ENCODE results near the gene PISD. TPM values are rescaled to one million over a fixed set of nuclear protein-coding genes. Genes with fewer than 3 reads are reported as not detected.
A peak's percentile ranks its signal among the peaks of the same experiment; 100 is the strongest.

The PISD gene
- total and polyA plus RNA-seq, 8 donors = 10.3 to 99.8 (median 24.7) TPM

DNA sequence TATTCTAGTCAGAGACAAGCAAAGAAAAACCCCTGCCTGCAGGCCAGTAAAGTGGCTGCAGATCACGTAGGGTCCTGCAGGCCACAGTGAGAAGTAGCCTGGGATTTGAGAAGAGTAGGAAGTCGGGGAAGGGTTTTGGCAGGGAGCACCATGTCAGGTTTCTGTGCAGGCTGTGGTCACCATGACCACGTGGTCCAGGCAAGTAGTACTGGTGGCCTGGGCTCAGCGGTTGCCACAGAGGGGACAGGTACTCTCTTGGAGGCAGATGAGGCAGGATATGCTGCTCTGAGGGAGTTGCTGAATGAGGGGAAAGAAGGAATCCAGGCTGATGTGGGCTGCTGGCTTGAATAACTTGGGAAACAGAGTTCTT lies 46.5 kb downstream of the PISD start:
- intact Hi-C loops (cut with DNase I; ENCODE audit: low total_unique reads) = no loop called here
- Histone ChIP-seq H3K9me3 (no peaks in the 10 kb centered on the region), H3K27me3 (no peaks in the 10 kb centered on the region), H3K4me3 (no peak overlapping the region), H3K27ac (no peak overlapping the region), H3K36me3 (peaks cover 26 to 72% (median 55%) of the 10 kb centered on the region in 4 donors), H3K4me1 (peaks cover 5 to 29% (median 19%) of the 10 kb centered on the region in 4 donors)
- 61 to 80% (median 72%) methylated on average over 4 of the region's 4 CpGs for WGBS, 5 donors
- DNase-seq = no peak
- no peak for TF ChIP-seq EP300 (IDR thresholded peaks at IDR 0.05)
- TF ChIP-seq, protein P1, sequence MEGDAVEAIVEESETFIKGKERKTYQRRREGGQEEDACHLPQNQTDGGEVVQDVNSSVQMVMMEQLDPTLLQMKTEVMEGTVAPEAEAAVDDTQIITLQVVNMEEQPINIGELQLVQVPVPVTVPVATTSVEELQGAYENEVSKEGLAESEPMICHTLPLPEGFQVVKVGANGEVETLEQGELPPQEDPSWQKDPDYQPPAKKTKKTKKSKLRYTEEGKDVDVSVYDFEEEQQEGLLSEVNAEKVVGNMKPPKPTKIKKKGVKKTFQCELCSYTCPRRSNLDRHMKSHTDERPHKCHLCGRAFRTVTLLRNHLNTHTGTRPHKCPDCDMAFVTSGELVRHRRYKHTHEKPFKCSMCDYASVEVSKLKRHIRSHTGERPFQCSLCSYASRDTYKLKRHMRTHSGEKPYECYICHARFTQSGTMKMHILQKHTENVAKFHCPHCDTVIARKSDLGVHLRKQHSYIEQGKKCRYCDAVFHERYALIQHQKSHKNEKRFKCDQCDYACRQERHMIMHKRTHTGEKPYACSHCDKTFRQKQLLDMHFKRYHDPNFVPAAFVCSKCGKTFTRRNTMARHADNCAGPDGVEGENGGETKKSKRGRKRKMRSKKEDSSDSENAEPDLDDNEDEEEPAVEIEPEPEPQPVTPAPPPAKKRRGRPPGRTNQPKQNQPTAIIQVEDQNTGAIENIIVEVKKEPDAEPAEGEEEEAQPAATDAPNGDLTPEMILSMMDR (IDR thresholded peaks at IDR 0.05) = no peak
- TF ChIP-seq POLR2A (IDR thresholded peaks at IDR 0.05) = no peak
- no peak for TF ChIP-seq POLR2AphosphoS5 (IDR thresholded peaks at IDR 0.05)

GRCh38 chr22:31614781-31615490 lies 47.1 kb downstream of the PISD start:
- no peak for DNase-seq
- H3K4me3 ChIP-seq = no peak overlapping the region
- H3K4me1 ChIP-seq = peaks cover 5 to 34% (median 19%) of the 10 kb centered on the region in 4 donors
- no peak overlapping the region for H3K27ac ChIP-seq
- TF ChIP-seq POLR2A (IDR thresholded peaks at IDR 0.05) (no peak), POLR2AphosphoS5 (IDR thresholded peaks at IDR 0.05) (no peak), EP300 (IDR thresholded peaks at IDR 0.05) (no peak)
- TF ChIP-seq, protein P1 (IDR thresholded peaks at IDR 0.05) = no peak
- no peaks in the 10 kb centered on the region for H3K9me3 ChIP-seq
- WGBS, 5 donors = 75 to 87% (median 86%) methylated on average over 6 to 18 of the region's 18 CpGs
- H3K27me3 ChIP-seq = no peaks in the 10 kb centered on the region
- intact Hi-C loops (cut with DNase I; ENCODE audit: low total_unique reads) = no loop called here
- peaks cover 21 to 71% (median 51%) of the 10 kb centered on the region in 4 donors for H3K36me3 ChIP-seq

GRCh38 chr22:31613904-31614296 lies 48.1 kb downstream of the PISD start:
- Histone ChIP-seq H3K27ac (no peak overlapping the region), H3K36me3 (peaks cover 10 to 71% (median 50%) of the 10 kb centered on the region in 4 donors), H3K27me3 (no peaks in the 10 kb centered on the region), H3K4me1 (peaks cover 5 to 36% (median 19%) of the 10 kb centered on the region in 4 donors), H3K4me3 (no peak overlapping the region), H3K9me3 (no peaks in the 10 kb centered on the region)
- no peak for DNase-seq
- no peak for TF ChIP-seq EP300 (IDR thresholded peaks at IDR 0.05)
- no peak for TF ChIP-seq POLR2AphosphoS5 (IDR thresholded peaks at IDR 0.05)
- TF ChIP-seq, protein P1 (IDR thresholded peaks at IDR 0.05) = no peak
- TF ChIP-seq POLR2A (IDR thresholded peaks at IDR 0.05) = no peak
- intact Hi-C loops (cut with DNase I; ENCODE audit: low total_unique reads) = no loop called here
- 81 to 85% (median 84%) methylated on average over 10 of the region's 10 CpGs for WGBS, 5 donors

DNA sequence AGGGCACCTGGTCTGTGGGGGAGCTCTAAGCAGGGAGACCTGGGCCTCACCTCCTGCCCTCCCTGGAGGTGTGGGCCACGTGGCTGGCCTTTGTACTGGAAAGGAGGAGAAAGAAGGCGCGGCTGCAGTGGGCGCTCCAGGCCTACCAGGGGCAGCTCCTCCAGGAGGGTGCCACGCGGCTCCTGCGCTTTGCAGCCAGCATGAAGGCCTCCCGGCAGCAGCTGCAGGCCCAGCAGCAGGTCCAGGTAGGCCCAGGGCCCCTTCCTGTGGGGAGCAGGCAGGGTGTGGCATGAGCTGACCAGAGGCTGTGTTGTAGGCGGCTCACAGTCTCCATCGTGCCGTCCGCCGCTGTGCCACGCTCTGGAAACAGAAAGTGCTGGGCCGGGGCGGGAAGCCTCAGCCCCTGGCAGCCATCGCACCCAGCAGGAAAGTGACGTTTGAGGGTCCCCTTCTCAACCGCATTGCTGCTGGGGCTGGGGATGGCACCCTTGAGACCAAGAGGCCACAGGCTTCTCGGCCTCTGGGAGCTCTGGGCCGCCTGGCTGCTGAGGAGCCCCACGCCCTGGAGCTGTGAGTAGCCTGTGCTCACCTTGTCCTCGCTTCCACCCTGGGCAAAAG lies 48.6 kb downstream of the PISD start:
- Histone ChIP-seq H3K27me3 (no peaks in the 10 kb centered on the region), H3K36me3 (peaks cover 6 to 70% (median 46%) of the 10 kb centered on the region in 4 donors), H3K4me3 (no peak overlapping the region), H3K27ac (no peak overlapping the region), H3K4me1 (peaks cover 5 to 36% (median 19%) of the 10 kb centered on the region in 4 donors), H3K9me3 (no peaks in the 10 kb centered on the region)
- WGBS, 5 donors = 59 to 76% (median 68%) methylated on average over 14 to 23 of the region's 23 CpGs
- no peak for TF ChIP-seq EP300 (IDR thresholded peaks at IDR 0.05)
- TF ChIP-seq, protein P1 (IDR thresholded peaks at IDR 0.05) = no peak
- no peak for TF ChIP-seq POLR2AphosphoS5 (IDR thresholded peaks at IDR 0.05)
- TF ChIP-seq POLR2A (IDR thresholded peaks at IDR 0.05) = no peak
- peak in 1 of 2 donors; percentile 65 for DNase-seq
- intact Hi-C loops (cut with DNase I; ENCODE audit: low total_unique reads) = no loop called here

Data from stomach (tissue), 9 donors.